Activated B cell treated with CpG ODN at 0.5 μM for 24 hours (primary cell): ENCODE results near the gene TRIM7. TPM values are rescaled to one million over a fixed set of nuclear protein-coding genes. Genes with fewer than 3 reads are reported as not detected.

Experiments used
- ATAC-seq: fragments of 200-7000 bp; cut with Tn5 transposase; one replicate; pipeline ENCODE4 v1.10.0; 2021; ENCODE audit warnings: low read depth, mild to moderate bottlenecking, moderate library complexity
- CTCF ChIA-PET: fragments of 350-600 bp; sonication (Branson Sonifier 250); formaldehyde crosslinking; loops from one replicate; lab custom pipeline; 2021; ENCODE audit warnings: antibody characterized with exemption; lab: Charles Lee
- POLR2A ChIA-PET: fragments of 350-600 bp; sonication (Branson Sonifier 250); formaldehyde crosslinking; loops from one replicate; lab custom pipeline; 2021; ENCODE audit warnings: antibody characterized with exemption; lab: Charles Lee
- DNase-seq: peaks from one replicate; pipeline ENCODE4 v3.0.0; 2022
- H3K27ac Mint-ChIP-seq: one replicate; pipeline ENCODE4 v1.8.0; 2020; ENCODE audit warnings: mixed read lengths
- H3K27me3 Mint-ChIP-seq: one replicate; pipeline ENCODE4 v1.8.0; 2021; ENCODE audit warnings: mixed read lengths
- H3K36me3 Mint-ChIP-seq: one replicate; pipeline ENCODE4 v1.8.0; 2021; ENCODE audit warnings: low read depth, mixed read lengths
- H3K4me1 Mint-ChIP-seq: one replicate; pipeline ENCODE4 v1.8.0; 2021; ENCODE audit warnings: mixed read lengths
- H3K4me3 Mint-ChIP-seq: one replicate; pipeline ENCODE4 v1.8.0; 2020; ENCODE audit warnings: mild to moderate bottlenecking, mixed read lengths
- H3K9me3 Mint-ChIP-seq: one replicate; pipeline ENCODE4 v1.8.0; 2020; ENCODE audit warnings: mixed read lengths
- CTCF ChIP-seq: fragments of 200-600 bp; IDR thresholded peaks from one replicate; pipeline ENCODE4 v1.8.0; 2022; ENCODE audit warnings: antibody characterized with exemption, mild to moderate bottlenecking
- intact Hi-C: fragments of 100-400 bp; cut with micrococcal nuclease; formaldehyde crosslinking; loops from one replicate; pipeline ENCODE4 v1.15.1; 2024
- total RNA-seq: library from RNA; stranded (reverse); gene quantifications from 2 replicates; pipeline ENCODE4 v1.2.3, GENCODE V29; 2022

TRIM7 gene
- total RNA-seq, 1 donor from 2014 or later: 0.51 TPM

- ATAC-seq (peak; percentile 14), DNase-seq (peak; percentile 62)
- intact Hi-C loops: loop anchor here (1.0 kb wide), 4 partner anchors 8 to 70 kb away; partner anchors contain the start of gene TRIM52
- Mint-ChIP-seq H3K36me3 (peaks cover 28% of the 10 kb centered on the region), H3K27me3 (peaks cover 11% of the 10 kb centered on the region), H3K4me3 (peak overlapping the region; percentile 88), H3K4me1 (peaks cover 38% of the 10 kb centered on the region), H3K9me3 (no peaks in the 10 kb centered on the region), H3K27ac (peak overlapping the region; percentile 98)
- TF ChIP-seq CTCF: no peak
- ChIA-PET POLR2A (interaction anchor here (0.6 to 12.0 kb wide), 19 partner anchors 12 to 1640 kb away, joined by 3 to 317 read pairs (median 8); partner anchors contain the start of genes RACK1, TRIM41, TRIM52 and TRIM7), CTCF (interaction anchor here (0.7 to 3.4 kb wide), 8 partner anchors 10 to 70 kb away, joined by 3 to 17 read pairs (median 4); partner anchors contain the start of genes RACK1, TRIM52 and TRIM7)
Observed at GRCh38 chr5:181190711-181191525, 14.1 kb downstream of the TRIM7 start.

- H3K27ac Mint-ChIP-seq: peak overlapping the region; percentile 98
- intact Hi-C loops: no loop called here
- ATAC-seq: no peak
- DNase-seq: peak; percentile 48
- TF ChIP-seq CTCF: no peak
- ChIA-PET POLR2A (interaction anchor here (0.7 to 12.0 kb wide), 15 partner anchors 13 to 387 kb away, joined by 3 to 317 read pairs (median 12); partner anchors contain the start of genes RACK1, TRIM41, TRIM52 and TRIM7), CTCF (interaction anchor here (0.9 to 3.4 kb wide), 3 partner anchors 8 to 32 kb away, joined by 3 to 17 read pairs (median 5); no protein-coding TSS in a partner anchor)
- peaks cover 28% of the 10 kb centered on the region for H3K36me3 Mint-ChIP-seq
- peak overlapping the region; percentile 88 for H3K4me3 Mint-ChIP-seq
- peaks cover 11% of the 10 kb centered on the region for H3K27me3 Mint-ChIP-seq
- H3K4me1 Mint-ChIP-seq: peaks cover 42% of the 10 kb centered on the region
- H3K9me3 Mint-ChIP-seq: no peaks in the 10 kb centered on the region
Observed at GRCh38 chr5:181189962-181190710, 14.9 kb downstream of the TRIM7 start.

- intact Hi-C loops: no loop called here
- ChIA-PET POLR2A (interaction anchor here (0.5 to 12.0 kb wide), 20 partner anchors 14 to 386 kb away, joined by 3 to 317 read pairs (median 8); partner anchors contain the start of genes RACK1, TRIM41, TRIM52 and TRIM7), CTCF (interaction anchor here (0.9 to 3.4 kb wide), 3 partner anchors 9 to 33 kb away, joined by 3 to 17 read pairs (median 5); no protein-coding TSS in a partner anchor)
- Mint-ChIP-seq H3K27me3 (peaks cover 11% of the 10 kb centered on the region), H3K36me3 (peaks cover 28% of the 10 kb centered on the region), H3K4me3 (peak overlapping the region; percentile 88), H3K4me1 (peaks cover 47% of the 10 kb centered on the region), H3K27ac (peak overlapping the region; percentile 98), H3K9me3 (no peaks in the 10 kb centered on the region)
- ATAC-seq: peak; percentile 1
- TF ChIP-seq CTCF: no peak
- peak; percentile 47 for DNase-seq
Observed at GRCh38 chr5:181189363-181189961, 15.5 kb downstream of the TRIM7 start.

GRCh38 chr5:181188700-181189362, 16.2 kb downstream of the TRIM7 start:
- Mint-ChIP-seq H3K36me3 (peaks cover 28% of the 10 kb centered on the region), H3K27ac (peak overlapping the region; percentile 98), H3K27me3 (peaks cover 11% of the 10 kb centered on the region), H3K4me1 (peaks cover 52% of the 10 kb centered on the region), H3K9me3 (no peaks in the 10 kb centered on the region), H3K4me3 (peak overlapping the region; percentile 88)
- intact Hi-C loops: loop anchor here (1.0 kb wide), 4 partner anchors 16 to 328 kb away; partner anchors contain the start of genes RACK1 and ZFP62
- DNase-seq (peak; percentile 72), ATAC-seq (peak; percentile 7)
- ChIA-PET POLR2A (interaction anchor here (0.7 to 12.0 kb wide), 15 partner anchors 14 to 385 kb away, joined by 3 to 317 read pairs (median 14); partner anchors contain the start of genes RACK1, TRIM41, TRIM52 and TRIM7), CTCF (interaction anchor here (0.9 to 3.4 kb wide), 5 partner anchors 9 to 36 kb away, joined by 3 to 17 read pairs (median 5); no protein-coding TSS in a partner anchor)
- TF ChIP-seq CTCF: no peak
